NCI-H1048 (cell line): Measurements from ENCODE around the gene KIF26A.

Source experiments
- DNase-seq: peaks from one replicate; lab custom pipeline; 2025; lab: John Stamatoyannopoulos, UW

The KIF26A gene

DNA sequence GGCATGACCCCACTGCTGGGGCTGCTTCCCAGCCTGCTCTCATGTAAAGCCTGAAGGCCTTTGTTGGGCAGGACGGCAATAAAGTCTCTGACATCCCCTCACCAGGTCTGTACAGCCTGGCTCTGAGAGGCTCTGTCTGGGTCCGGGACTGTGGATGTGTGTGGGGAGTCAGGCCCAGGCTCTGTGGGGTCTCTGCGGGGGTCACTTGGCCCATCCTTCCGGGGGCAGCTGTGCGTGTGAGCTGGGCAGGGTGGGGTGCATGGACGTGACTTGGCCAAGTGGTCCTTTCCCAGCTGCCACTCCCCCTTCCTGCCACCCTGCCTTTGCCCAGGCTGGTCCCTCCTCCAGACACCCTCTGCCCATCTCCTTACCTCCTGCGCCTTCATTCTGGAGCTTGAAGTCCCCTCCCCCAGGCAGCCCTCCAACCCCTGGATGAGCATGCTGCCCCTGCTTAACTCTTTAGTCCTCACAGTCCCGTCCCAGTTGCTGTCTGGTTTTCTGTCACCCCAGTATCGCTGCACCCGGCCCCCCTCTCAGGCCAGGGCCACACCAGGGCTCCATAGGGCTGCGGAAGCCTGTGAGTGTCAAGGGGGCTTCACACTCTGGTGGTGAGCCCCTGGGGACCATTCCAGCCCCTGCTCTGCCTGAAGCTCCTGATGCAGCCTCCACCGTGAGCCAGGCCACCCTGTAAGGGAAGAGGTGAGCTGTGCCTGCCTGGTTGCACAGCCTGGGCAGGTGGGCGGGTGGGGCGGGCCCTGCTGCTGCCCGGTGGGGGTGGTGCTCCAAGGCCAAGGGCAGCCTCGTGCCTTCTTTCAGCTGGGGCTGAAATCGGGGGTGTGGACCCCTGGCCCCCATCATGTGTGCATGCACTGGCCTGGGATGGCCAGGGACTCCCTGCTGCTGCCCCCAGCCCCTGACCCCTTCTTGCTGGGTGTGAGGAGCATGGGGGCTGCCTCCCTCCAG is 25.5 kb upstream of the KIF26A start:
- DNase-seq, result no peak

DNA sequence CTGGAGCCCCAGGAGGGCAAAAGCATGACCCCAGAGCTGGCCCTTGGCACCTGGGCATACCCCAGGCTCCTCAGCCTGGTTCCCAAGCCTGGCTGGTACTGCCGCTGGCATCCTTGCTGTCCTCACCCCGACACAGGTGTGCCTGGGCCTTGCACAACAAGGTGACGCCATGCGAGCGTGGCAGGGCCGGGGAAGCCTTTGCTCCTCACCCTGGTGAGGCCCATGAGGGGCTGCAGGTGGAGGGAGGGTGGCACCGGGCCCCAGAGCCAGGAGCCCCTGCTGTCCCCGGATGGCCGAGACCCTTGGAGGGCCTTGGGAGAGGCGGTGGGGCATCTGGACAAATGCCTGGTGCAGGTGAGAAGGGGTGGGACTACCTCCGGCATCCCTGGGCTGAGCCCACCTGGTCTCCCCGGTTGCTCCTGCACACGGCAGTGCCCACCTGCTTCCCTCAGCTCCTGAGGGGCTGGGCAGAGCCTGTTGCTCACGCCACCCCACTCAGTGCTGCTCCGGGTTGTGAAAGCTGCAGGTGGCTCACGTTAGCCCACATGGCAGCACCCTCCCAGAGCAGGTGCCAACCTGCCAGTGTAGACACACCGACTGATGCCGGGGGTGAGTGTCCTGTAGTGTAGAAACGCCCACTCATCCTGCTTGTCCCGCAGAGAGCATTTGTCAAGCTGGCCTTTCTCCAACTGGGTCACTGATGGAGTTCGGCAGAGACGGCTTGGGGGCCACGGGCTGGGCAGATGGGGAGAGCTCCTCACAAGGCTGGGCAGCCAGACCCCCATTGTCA is 24.6 kb upstream of the KIF26A start:
- no peak for DNase-seq

DNA sequence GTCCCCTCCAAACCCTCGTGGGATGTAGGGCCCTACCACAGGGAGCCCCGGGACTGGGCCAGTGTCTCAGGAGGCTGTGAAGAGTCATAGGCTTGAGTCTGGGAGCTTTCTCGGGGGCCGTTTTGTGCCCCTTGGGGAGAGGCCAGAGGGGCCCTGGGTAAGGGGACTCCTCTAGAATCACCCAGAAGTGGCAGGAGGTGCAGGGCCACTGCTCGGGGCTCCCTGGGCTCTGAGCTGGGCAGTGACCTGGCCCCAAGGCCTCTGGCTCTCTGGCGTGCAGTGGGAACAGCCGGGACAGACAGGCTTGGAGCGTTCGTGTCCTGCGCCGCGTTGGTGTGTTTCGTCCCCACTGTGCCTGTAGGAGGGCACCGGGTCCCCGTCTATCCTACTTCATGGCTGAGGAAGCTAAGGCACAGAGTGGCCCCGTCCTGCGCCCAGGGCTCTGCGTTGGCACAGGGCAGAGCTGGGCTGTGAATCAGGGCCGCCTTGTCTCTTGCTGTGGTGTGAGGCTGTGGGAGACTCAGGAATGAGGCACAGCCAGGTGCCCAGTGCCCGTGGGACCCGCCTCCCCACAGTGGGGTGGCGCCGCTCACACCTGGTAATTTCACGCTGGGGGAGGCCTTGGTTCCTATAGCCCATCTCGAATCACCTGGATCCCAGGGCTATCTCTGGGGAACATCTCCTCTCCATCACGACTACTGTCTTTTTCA is 23.8 kb upstream of the KIF26A start:
- no peak for DNase-seq

DNA sequence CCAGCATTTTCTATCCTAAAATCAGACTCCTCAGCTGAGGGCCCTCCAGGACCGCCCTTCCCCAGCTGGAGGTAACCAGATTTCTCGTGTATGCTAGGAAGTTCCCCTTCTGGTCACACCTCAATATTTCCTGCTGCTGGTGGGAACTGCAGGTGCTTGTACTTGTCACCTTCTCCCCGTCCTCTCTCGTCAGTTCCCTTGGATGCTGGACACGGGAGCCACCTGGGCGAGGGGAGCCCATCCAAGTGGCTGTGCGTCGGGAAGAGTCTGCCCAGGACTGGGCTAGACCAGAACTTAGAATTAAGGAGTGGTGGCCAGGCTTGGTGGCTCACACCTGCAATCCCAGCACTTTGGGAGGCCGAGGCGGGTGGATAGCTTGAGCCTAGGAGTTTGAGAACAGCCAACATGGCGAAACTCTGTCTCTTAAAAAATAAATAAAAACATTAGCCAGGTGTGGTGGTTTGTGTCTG is 23.2 kb upstream of the KIF26A start:
- DNase-seq, result no peak

DNA sequence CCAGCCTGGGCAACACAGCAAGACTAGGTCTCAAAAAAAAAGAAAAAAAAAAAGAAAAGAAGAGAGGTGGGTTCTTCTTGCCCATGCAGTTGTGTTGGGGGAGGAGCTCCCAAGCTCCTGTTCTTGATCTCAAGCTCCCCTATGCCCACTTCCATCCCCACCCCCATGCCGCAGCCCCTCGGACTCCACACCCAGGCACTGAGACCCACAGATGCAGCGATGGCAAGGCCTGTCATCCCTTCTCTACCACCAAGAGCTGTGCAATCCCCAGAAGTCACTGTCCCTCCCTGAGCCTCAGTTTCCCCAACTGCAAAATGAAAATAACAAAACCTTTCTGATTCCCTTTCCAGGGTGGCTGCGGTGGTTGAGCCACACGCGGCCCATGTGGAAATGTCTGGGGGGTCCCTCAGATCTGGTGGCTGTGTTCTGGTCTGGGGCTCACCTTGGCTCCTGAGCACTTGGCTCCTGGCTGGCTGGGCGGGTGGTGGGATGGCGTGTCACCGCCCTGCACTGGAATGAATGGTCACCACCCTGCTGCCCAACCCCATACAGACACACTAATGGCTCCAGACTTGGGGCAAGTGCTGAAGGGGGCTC is 22.6 kb upstream of the KIF26A start:
- no peak for DNase-seq

DNA sequence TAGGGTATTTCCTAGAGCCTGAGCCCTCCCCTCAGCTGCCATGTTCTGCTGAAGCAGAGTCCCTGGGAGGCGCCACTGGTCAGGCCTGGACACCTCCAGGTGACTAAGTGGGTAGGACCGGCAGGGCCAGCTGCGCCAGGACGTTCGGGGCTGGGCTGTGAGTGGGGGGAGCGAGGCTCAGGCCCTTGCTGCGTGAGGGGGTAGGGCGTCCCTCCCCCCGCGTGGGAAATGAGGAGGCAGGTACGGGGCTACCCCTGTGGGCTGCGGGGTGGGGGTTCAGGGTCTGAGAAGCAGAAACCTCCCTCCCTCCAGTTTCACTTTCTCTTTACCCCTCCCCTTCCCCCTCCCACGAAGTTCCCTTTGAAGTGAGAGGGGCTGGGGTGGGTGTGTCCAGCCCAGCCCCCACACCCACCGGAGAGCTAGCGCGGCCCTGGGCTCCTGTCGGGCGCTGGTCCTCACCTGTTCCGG is 22.1 kb upstream of the KIF26A start:
- no peak for DNase-seq

DNA sequence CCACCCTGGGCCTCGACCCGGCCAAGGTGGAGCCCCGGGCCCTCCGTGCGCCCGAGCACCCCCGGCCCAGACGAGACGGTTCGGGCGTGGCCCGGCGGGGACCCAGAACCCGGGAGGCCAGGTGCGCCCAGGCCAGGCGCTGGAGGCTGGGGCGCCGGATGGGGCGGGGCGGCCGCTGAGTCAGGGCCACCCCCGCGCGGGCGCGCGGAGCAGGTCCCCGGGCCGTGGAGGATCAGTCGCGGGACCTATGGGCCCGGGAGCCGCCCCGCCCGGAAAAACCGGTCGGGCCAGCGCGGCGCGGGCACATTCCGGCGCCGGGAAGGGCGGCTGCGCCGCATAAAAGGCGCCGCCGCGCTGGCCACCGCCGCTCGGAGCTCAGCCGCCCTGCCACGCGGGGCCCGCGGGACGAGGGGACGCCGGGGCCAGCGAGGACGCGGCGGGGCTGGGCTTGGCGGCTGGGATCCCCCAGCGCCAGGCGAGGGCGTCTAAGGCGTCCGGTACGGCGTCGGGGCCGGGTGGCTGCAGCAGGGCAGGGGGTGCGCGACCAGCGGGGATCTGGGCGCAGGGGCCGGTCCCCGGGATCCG is 21.5 kb upstream of the KIF26A start:
- DNase-seq, result no peak

DNA sequence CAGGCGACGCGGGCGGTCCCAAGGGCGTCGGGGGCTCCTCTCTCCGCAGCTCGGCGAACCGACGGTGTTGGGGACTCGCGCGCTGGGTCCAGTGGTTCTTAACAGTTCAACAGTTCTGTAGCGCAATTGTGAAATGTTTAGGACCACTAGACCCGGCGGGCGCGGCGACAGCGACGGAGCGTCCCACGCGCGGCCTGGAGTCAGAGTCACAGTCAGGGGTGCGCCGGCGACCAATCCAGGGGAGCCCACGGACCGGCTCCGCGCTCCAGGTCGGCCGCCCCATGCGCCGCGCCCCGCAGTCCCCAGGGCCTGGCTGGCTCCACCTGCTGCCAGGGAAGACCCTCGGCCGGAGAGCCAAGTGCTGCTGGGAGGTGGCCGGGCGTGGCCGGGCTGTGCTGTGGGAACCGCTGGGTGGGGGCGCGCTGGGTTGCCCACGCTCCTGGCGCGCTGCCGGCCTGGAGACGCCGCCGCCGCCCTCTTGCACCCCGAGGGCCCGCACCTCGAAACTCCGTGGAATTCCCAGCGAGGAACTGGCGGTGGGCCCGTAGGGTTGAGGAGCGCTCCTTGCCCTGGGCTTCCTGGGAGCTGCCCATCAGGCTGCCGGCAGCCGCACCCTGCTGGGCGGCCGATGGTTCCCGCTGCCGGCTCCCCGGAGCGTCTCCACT is 20.9 kb upstream of the KIF26A start:
- no peak for DNase-seq

DNA sequence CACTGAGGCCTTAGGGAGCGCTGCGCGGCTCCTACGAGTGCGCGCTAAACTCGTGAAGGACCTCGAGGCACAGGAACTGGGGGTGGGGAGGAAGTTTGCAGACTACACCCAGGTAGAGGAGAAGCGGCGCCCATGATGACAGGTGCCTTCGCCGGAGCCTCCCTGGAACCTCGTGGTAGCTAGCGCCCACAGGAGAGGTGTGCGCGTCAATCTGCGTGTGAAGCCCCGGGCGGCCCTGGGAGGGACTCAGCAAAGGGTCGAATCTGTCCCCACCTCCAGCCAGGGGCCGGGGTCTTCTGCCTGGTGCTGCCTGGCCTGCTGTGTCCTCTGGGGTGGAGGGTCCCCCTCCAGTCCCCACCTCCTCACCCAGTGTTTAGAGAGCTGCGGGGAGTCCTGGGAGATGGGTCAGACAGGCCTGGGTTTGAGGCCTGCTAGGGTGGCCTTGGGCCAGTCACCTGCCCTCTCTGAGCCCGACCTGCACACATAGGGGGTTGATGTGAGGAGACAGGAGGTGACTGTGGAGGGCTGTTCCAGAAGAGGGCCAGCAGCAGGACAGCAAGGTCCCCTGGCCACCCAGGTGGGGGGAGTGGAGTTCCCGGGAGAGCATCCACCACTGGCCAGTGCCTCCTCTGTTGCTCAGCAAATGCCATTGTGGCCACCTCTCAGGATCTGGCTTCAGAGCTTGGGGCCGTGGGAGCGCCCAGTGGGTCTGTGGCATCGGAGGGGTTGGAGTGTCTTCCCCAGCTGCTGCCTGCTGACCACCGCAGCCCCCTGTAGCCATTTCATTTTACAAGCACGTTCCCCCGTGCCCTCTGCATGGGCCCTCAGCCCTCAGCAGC is 20.2 kb upstream of the KIF26A start:
- no peak for DNase-seq

DNA sequence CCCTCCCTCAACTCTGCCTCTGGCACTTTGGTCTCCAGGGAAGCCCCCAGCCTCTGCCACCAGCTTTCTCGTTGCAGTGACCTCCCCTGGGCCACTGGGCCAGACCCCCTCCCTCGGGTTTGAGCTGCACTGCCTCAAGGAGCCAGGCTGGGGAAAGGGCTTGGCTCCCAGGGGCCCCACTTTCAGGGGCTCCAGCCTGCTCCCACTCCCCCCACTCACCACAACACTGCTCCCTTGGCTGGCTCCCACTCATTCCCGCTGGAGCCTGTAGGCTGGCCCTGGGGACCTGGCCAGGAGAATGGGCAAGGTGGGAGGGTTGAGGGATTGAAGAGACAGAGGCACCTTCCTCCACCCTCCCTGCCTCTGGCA is 19.3 kb upstream of the KIF26A start:
- no peak for DNase-seq

DNA sequence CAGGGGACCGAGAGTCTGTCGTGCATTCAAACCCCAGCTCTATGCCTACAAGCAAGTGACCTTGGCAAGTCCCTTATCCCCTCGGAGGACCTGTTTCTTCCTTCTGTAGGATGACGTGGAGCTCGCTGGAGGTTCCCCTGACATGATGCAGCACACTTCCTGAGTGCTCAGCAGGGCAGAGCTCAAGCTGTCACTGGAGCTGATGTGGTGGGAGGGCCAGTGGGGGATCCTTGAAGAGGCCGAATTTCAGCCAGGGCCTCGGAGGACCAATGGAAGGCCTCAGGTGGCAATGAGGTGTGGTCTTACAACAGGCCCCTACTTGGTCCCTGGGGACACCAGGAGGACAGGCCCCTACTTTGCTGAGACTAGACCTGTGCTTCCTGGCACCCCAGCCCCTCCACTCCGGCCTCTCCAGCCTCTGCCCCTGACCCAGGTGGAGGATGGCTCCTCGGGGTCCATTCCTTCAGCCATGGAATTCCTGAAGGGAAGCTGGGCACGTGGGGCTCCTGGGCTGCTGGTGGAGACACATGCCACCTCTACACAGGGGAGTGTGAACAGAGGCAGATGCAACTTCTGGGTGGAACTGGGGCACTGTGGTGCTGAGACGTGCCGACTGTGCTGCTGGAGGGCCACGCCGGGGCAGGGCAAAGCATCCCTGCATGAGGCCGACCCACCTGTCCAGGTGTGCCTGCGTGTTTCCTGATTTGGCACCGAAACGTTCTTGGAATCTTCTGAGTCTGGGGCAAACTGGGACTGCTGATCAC is 18.7 kb upstream of the KIF26A start:
- DNase-seq, result no peak

DNA sequence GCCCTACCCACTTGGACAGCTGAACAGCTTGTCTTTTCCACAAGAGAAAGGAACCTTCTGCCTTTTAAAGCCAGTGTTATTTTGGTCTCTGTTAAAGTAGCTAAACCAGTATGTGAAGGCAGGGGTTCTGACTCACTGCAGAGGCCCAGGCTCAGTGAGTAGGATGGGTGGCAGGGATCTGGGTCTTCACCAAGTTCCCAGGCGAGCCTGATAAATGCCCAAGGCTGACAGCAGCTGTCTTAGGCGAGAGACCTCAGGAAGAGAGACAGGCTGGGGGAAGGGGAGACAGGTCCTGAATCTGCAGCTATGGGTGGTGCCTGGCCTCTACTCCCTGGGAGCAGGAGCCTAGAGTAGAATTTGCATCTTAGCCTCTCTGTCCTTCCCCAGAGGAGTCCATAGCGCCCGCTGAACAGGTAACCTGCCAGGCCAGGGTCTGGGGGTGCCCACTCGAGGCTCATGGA is 18.1 kb upstream of the KIF26A start:
- no peak for DNase-seq

DNA sequence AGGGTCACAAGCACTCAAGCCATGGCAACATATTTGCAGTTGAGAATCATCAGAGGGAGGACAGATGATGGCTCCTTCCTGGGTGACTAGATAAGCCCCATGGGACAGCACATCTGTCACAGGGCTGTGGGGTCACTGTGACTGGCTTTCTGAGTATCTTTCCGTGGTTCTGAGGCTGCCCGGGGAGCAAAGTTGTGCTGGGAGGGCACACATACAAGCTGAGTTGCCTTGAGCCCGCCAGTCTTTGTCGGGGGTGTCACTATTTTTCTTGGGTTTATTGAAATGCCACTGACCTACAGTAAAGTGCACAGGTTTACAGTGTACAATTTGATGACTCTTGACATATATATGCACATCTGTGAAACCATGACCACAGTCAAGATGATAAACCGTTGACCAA is 17.2 kb upstream of the KIF26A start:
- DNase-seq, result no peak

DNA sequence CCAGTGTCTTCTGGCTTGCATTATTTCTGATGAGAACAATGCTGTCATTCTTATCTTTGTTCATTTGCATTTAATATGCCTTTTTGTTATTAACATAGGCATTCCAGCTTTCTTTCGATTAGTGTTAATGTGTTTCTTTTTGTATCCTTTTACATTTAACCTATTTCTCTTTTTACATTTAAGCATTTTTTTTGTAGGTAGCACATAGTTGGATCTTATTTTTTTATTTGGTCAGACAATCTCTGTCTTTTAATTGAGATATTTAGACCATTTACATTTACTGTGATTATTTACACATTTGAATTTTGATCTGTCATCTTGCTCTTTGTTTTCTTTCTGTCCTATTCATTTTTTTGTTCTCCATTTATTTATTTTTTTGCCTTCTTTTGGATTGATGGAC is 14.5 kb upstream of the KIF26A start:
- no peak for DNase-seq

DNA sequence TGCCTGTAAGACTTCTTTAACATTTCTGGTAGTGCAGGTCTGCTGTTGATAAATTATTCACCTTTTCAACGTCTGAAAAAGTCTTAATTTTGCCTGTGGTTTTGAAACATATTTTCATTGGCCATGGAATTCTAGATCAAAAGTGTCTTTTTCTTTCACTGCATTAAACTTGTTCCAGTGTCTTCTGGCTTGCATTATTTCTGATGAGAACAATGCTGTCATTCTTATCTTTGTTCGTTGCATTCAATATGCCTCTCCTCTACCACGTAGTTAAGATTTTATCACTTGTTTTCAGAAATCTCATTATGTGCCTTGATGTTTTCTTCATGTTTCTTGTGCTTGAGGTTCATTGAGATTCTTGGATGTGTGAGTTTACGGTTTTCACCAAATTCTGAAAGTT is 13.4 kb upstream of the KIF26A start:
- DNase-seq, result no peak

DNA sequence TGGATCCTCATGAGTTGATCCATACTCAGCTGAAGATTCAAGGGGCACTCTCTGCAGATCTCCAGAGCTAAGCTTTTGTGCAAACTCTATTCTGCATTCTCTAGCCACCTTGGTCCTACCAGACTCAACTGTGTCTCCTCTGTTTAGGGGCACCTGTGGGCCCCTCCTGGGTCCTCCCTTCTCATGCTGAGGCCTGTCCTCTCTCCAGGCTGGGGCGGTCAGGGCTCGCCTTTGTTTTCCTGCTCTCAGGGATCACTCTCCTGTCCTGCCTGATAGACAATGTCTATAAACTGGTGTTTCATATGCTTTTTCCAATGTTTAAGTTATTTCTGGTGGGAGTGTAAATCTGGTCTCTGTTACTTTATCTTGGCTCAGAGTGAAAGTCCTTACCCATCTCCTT is 11.6 kb upstream of the KIF26A start:
- no peak for DNase-seq

DNA sequence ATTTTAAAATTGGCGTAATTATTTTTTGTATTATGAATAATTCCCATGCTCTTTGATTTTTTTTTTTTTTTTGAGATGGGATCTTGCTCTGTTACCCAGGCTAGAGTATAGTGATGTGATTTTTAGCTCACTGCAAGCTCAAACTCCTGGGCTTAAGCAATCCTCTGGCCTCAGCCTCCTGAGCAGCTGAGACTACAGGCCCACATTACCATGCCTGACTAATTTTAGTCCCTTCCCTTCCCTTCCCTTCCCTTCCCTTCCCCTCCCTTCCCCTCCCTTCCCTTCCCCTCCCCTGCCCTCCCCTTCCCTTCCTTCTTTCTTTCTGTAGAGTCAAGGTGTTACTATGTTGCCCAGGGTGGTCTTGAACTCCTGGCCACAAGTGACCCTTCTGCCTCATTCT is 9.4 kb upstream of the KIF26A start:
- no peak for DNase-seq

DNA sequence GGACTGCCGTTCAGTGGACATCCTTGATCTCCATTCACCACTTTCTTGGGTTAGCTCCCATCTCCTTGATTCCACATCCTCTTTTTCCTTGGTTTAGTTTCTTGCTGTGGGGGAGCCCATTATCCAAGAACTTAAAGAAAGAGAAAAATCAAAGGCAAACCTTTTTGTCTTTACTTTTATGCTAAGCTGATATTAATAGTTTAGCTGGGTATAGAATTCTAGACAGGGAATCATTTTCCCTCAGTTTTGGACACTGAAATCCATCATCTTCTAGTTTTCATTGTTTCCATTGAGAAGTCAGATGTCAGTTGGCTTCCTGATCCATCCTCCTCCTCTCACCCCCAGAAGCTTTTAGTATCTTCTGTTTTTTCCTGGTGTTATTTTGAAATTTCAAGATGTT is 8.8 kb upstream of the KIF26A start:
- no peak for DNase-seq

DNA sequence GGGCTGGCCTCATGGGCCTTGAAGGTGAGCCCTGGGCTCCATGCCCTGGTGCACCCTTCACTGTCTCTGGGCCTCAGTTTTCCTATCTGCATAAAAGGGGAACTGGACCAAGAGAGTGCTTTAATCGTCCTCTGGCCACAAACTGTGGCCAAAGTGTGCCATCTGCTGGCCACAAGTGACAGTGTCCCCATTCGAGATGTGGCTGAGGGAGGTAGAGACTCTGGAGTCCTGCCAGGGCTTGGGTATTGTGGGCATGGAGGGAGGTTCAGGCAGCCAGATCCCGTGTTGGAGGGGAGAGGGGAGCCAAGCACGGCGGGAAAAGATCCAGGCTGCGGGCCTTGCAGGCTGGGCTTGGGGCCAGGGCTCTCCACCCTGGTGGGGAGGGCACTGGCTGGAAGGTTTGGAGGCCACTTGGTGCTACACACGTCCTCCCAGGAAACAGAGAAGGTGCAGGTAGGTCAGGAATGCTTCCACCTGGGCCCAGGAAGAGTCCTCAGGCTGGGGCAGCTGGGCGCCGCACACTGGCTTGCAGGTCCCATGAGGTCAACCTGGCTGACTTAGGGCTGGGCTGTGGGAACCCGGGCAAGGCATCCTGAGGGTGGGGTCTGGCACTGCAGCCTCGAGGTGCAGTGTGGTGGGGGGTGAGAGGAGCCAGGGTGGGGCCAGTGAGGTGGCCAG is 7.3 kb upstream of the KIF26A start:
- no peak for DNase-seq
